Erythroblast (primary cell): Measurements from ENCODE around the gene XKR8.

Experiments
- DNase-seq, 2 experiments: peaks; one replicate each; lab custom pipeline; 2025; lab: John Stamatoyannopoulos, UW
- GATA1 ChIP-seq: IDR thresholded peaks from 2 replicates; pipeline ENCODE4 v1.6.1; 2011; ENCODE audit warnings: low read depth, mild to moderate bottlenecking, control low read depth, low read length, moderate library complexity
- POLR2A ChIP-seq: IDR thresholded peaks from 2 replicates; pipeline ENCODE4 v1.6.1; 2011; ENCODE audit warnings: mild to moderate bottlenecking, low read length

The XKR8 gene

DNA sequence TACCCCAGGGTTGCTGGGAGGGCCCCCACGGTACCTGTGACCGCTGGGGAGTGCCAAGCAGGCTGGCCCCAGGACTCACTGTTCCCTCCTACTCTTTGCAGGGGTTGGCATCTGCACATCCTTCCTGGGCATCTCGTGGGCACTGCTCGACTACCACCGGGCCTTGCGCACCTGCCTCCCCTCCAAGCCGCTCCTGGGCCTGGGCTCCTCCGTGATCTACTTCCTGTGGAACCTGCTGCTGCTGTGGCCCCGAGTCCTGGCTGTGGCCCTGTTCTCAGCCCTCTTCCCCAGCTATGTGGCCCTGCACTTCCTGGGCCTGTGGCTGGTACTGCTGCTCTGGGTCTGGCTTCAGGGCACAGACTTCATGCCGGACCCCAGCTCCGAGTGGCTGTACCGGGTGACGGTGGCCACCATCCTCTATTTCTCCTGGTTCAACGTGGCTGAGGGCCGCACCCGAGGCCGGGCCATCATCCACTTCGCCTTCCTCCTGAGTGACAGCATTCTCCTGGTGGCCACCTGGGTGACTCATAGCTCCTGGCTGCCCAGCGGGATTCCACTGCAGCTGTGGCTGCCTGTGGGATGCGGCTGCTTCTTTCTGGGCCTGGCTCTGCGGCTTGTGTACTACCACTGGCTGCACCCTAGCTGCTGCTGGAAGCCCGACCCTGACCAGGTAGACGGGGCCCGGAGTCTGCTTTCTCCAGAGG lies 6.8 kb downstream of the XKR8 start:
- no peak for DNase-seq
- TF ChIP-seq POLR2A, result no peak
- no peak for TF ChIP-seq GATA1

DNA sequence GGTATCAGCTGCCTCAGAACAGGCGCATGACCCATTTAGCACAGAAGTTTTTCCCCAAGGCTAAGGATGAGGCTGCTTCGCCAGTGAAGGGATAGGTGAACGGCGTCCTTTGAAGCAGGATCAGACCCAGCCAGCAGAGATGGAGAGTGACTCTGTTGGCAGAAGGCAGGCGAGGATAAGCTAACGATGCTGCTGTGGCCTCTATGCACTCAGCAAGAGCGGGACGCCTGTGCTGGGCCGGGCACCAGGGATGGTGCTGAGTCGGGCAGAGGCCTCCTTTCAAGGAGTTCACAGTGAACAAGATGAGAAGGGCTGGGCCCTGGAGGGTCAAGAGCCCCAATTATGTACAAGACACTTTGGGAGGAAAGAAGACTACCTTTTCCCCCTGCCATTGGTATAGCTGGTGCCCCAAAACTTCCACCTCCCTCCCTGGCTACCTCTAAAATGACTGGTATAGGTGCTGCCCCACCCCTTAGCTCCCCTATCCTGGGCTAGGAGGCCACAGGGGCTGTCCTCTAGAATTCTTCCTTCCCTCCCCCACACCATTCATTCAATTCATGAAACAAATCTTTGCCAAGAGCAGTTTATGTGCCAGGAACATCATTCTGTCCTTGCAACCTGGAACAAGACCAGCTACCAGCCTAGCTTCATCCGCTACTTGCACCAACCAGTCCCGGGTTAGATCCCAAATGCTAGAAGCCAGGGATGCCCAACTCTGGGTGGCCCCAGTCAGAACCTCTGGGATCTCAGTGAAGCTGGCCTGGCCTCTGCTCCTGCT lies 7.5 kb downstream of the XKR8 start:
- TF ChIP-seq POLR2A (no peak), GATA1 (no peak)
- no peak for DNase-seq

DNA sequence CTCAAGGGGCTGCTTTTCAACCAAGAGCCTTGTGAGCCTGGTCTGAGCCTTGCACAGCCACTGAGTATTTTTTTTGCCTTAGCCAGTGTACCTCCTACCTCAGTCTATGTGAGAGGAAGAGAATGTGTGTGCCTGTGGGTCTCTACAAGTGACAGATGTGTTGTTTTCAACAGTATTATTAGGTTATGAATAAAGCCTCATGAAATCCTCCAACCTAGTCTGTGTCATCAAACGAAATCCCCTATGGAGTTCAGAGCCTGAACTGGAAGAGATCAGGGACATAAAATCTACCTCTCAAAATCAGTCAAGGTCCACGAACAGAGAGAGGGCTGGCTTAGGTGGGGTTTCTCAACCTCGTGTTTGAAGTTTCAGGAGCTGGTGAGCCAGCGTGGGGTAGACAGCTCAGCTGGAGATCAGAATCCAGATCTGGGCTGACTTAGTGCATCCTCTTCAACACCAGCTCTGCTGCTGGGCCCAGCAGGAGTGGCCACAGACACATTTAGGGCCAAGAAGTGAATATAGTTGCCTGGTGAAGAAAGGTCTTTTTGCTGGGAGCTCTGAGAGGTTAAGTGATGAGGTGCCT lies 8.2 kb downstream of the XKR8 start:
- TF ChIP-seq POLR2A, result no peak
- no peak for TF ChIP-seq GATA1
- DNase-seq, result no peak

DNA sequence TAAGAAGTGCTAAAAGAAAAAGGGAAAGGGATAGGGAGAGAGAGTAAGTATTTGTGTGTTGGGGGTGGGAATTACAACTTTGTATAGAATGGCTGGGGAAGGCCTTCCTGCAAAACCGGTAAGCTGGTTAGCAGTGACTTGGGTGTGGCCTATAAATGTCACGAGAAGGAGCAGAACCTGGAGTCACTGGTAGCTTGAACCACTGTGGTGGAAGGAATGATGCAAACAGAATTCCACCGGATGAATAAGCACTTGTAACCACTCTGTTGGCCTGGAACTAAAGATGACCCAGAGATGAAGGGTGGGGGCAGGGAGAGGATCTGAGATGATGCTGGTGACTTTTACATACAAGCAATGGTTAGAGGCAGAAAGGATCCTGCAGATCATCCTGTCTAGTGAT lies 8.9 kb downstream of the XKR8 start:
- TF ChIP-seq GATA1, result no peak
- TF ChIP-seq POLR2A, result no peak
- DNase-seq, result peak in 1 of 2 experiments; percentile 15

GRCh38 chr1:27970401-27970800 lies 10.6 kb downstream of the XKR8 start:
- no peak for DNase-seq
- TF ChIP-seq POLR2A, result no peak
- no peak for TF ChIP-seq GATA1

GRCh38 chr1:27971674-27972073 lies 11.9 kb downstream of the XKR8 start:
- no peak for TF ChIP-seq POLR2A
- DNase-seq, result no peak

DNA sequence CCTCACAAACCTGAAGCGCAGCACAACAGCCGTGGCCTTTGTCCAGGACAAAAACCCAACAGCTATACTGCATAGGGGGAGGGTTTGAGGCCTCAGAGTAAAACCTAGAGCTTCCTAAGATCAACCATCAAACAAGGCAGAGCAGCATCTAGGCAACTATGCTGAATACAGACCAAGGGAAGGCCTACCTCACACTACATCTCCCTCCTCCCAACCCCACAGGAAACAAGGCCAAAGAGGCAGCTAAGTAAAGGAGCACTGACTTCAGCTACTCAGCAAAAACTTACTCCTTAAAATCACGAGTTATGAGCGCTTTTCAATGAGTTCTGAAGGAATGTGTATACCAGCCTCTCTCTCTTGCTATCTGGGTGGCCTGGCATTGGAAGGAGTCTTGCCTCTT lies 12.4 kb downstream of the XKR8 start:
- TF ChIP-seq POLR2A (no peak), GATA1 (no peak)
- DNase-seq, result no peak

DNA sequence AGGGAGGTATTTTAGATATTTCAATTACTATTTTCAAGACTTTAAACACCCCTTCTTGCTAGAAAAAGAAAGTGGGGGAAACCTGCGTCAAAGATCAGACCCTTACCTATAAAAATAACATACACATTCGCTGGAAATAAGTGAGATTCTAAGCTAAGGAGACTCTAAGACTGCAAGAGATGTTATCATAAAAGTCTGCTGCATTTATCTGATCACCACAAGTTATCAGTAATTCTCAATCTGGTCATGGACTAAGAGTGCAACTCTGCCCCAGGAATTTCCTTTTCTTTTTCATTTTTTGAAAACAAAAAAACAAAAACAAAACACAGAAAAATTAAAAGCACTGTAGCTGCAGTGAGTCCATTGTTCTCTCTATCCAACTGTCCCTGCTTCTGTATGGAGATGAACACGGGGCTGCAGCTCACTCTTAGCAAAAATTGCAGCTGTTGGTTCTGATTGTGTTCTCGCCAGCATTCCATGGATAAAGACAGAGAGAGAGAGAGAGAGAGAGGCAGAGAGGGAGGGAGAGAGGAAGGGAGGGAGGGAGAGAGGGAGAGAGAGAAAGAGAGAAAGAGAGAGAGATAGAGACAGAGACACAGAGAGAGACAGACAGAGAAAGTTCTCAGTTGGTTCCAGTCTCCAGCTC lies 14.1 kb downstream of the XKR8 start:
- no peak for DNase-seq
- no peak for TF ChIP-seq GATA1
- no peak for TF ChIP-seq POLR2A

- TF ChIP-seq GATA1 (no peak), POLR2A (no peak)
These were observed 14.6 kb downstream of the XKR8 start for GRCh38 chr1:27974417-27974781.

DNA sequence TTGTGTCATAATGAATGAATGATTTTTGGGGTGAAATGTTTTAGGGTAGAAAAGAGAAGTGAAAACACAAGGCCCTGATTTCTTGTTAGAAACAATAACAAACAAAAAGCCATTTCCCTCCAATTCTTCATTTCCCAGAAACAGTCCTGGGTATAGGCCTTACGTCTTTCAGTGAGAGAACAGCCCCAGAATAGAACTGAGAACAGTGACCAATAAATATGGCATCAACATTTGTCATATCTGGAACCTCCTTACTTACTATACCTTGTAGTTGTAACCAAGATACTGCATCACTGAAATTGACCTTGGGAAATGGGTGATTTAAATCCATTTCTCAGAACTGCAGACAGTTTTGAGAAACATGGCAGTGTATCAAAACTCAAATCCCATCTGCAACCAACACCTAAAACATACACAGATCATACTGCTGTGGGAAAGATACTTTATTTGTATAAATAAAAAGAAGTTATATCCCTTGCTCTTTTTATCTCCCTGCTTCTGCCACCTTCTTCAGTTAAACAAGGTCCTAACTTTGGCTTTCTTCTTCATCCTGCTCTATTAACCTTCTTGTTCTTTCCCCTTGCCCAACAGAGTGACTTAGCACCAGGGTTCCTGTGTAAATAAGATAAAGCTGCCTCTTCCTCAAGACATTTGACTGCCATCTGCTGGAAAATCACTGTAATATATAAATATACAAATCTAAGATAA lies 19.5 kb downstream of the XKR8 start:
- TF ChIP-seq POLR2A, result no peak
- TF ChIP-seq GATA1, result no peak
- DNase-seq, result peak; percentile 90 to 91

More at GRCh38 chr1:27974417-27974781, 14.6 kb downstream of the XKR8 start:
- no peak for DNase-seq

GRCh38 chr1:27979859-27980201 lies 20.1 kb downstream of the XKR8 start:
- TF ChIP-seq POLR2A (no peak), GATA1 (no peak)
- DNase-seq, result no peak

DNA sequence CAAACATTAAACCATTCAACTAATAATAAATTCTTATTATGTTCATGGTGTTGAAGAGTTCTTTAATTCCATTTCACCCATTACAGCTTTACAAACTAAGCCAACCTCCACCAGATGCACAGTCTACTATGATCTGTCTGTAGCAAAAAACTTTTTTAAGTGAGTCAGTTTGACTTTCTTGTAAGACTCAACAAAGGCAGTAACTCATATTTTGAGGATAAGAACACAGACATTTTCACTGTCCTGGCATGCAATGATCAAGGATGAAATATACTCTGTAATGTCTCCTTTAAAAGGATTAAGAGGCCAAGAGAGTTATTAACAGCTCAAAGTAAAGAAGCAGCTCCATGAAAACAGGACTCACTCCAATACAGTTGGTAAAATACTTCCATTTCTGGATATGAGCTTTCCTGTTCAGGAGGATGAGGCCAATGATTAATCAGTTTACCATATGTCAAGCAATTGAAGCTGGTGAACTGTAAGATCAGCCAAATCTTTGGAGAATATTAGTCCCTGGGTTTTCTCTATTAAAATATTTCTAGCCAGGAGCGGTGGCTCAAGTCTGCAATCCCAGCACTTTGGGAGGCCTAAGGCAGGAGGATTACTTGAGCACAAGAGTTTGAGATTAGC lies 20.6 kb downstream of the XKR8 start:
- TF ChIP-seq GATA1 (no peak), POLR2A (no peak)

GRCh38 chr1:27981145-27981544 lies 21.4 kb downstream of the XKR8 start:
- TF ChIP-seq POLR2A (no peak), GATA1 (no peak)

More for the DNA sequence above, 20.6 kb downstream of the XKR8 start:
- no peak for DNase-seq

More at GRCh38 chr1:27981145-27981544, 21.4 kb downstream of the XKR8 start:
- no peak for DNase-seq
